Transverse colon (tissue), 4 donors: ENCODE data around the gene CLASP2.

Source experiments
- POLR2AphosphoS5 ChIP-seq, 3 donors: sonication (generic); formaldehyde crosslinking; IDR thresholded peaks; one replicate each; pipeline ENCODE4 v1.6.1; 2016; ENCODE audit warnings: antibody characterized with exemption in 3 of 3
- TF ChIP-seq, protein P1 (sequence below), 5 experiments: fragments of 200-600 bp in 3 of 5; fragments of 450-650 bp in 2 of 5; sonication (generic) in 3 of 5; IDR thresholded peaks; 1 replicate in 2 of 5; 2 replicates in 3 of 5; pipeline ENCODE4 v1.5.1; 2016 to 2017; ENCODE audit warnings: antibody characterized with exemption in 5 of 5, inconsistent platforms in 3 of 5, mild to moderate bottlenecking in 2 of 5, moderate library complexity in 1 of 5

DNA sequence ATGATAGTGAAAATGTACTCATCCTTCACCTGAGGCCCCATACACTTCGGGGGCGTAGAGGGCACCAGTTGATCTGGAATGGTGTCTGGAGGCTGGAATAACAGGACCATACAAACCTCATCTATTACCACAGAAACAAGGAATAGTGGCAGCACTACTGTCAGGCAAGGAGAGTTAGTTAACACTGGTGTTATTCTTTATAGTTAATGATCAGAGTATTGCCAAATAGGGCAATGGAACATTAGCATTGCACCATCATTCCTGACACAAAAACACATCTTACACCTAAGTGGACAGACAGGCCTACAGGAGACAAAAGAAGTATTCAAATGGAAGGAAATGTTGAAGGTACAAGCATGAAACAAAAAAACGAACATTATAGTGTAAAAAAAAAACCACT is 140.9 kb downstream of the CLASP2 start:
- TF ChIP-seq, protein P1, sequence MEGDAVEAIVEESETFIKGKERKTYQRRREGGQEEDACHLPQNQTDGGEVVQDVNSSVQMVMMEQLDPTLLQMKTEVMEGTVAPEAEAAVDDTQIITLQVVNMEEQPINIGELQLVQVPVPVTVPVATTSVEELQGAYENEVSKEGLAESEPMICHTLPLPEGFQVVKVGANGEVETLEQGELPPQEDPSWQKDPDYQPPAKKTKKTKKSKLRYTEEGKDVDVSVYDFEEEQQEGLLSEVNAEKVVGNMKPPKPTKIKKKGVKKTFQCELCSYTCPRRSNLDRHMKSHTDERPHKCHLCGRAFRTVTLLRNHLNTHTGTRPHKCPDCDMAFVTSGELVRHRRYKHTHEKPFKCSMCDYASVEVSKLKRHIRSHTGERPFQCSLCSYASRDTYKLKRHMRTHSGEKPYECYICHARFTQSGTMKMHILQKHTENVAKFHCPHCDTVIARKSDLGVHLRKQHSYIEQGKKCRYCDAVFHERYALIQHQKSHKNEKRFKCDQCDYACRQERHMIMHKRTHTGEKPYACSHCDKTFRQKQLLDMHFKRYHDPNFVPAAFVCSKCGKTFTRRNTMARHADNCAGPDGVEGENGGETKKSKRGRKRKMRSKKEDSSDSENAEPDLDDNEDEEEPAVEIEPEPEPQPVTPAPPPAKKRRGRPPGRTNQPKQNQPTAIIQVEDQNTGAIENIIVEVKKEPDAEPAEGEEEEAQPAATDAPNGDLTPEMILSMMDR (IDR thresholded peaks at IDR 0.05): no peak
- TF ChIP-seq POLR2AphosphoS5 (IDR thresholded peaks at IDR 0.05): no peak
